ENCODE measurements around the gene ZNF217. TPM values are rescaled to one million over a fixed set of nuclear protein-coding genes. Genes with fewer than 3 reads are reported as not detected.
A peak's percentile ranks its signal among the peaks of the same experiment; 100 is the strongest.

ZNF217 gene
- total and polyA plus RNA-seq, 8 donors = 23.6 to 35.4 (median 26.7) TPM

DNA sequence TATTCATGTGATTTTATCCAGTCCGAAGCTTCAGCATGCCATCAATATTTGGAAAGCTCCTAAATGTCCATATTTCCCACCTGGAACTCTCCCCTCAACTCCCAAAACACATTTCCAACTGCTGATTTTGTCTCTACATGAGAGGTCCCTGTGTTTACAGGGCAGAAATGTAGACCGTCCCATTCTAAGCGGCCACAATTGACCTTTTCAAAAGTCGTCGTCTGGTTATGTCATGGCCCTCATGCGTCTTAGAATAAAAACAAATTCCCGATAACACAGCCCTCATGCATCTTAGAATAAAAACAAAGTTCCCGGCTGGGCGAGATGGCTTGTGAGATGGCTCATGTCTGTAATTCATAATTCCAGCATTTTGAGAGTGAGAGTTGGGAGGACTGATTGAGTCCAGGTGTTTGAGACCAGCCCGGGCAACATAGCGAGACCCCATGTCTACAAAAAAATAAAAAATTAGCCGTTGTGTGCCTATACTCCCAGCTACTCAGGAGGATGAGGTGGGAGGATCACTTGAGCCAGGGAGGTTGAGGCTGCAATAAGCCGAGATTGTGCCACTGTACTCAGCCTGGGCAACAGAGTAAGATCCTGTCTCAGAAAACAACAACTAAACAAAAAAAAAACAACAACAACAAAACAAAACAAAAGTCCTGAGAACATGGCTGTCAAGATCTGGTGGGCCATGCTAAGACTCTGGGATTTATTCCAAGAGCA lies 6.4 kb upstream of the ZNF217 start:
- intact Hi-C loops (cut with DNase I) = no loop called here
- ATAC-seq (no peak), DNase-seq (no peak)

DNA sequence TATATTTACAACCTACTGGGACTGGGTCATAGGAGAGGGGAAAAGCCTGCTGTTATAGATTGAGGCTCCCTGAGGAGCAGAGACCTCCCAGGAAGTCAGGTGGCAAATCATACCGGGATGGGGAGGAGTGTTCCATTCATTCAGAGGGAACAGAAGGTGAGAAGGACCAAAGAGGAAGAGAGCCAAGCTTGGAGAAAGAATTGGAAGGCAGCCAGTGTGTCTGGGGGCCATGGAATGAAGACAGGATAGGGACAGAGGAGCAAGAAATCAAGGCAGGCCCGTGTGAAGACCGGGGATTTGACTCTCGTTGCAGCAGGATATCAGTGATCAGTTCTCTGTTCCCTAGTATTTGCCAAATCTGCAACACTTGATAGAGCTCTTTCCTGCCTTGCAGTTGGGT lies 5.7 kb upstream of the ZNF217 start:
- no peak for DNase-seq
- intact Hi-C loops (cut with DNase I) = no loop called here
- no peak for TF ChIP-seq CTCF (IDR thresholded peaks at IDR 0.05)
- Histone ChIP-seq H3K27me3 (peaks cover 0 to 36% of the 10 kb centered on the region in 2 donors), H3K4me1 (peaks cover 8 to 28% of the 10 kb centered on the region in 2 donors), H3K9me3 (no peaks in the 10 kb centered on the region), H3K36me3 (no peaks in the 10 kb centered on the region), H3K4me3 (no peak overlapping the region), H3K27ac (no peak overlapping the region)
- no peak for ATAC-seq

More for the DNA sequence above, 6.4 kb upstream of the ZNF217 start:
- Histone ChIP-seq H3K27me3 (peaks cover 0 to 37% of the 10 kb centered on the region in 2 donors), H3K36me3 (no peaks in the 10 kb centered on the region), H3K4me3 (no peak overlapping the region), H3K4me1 (peaks cover 8 to 24% of the 10 kb centered on the region in 2 donors), H3K9me3 (no peaks in the 10 kb centered on the region), H3K27ac (no peak overlapping the region)
- no peak for TF ChIP-seq CTCF (IDR thresholded peaks at IDR 0.05)

DNA sequence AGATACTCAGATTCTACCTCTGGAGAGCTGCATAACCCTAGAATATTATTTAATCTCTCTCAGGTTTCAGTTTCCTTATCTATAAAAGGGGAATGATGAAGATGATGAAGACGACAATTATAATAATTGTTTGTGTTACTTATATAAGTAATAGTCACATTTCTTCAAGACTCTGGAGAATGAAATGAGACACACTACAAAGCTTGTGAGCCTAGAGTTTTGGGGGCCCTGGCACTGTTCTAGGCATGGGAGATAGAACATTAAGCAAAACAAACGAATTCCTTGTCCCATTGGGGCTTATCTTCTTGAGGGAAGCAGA lies 5.4 kb upstream of the ZNF217 start:
- Histone ChIP-seq H3K4me1 (peaks cover 8 to 28% of the 10 kb centered on the region in 2 donors), H3K4me3 (no peak overlapping the region), H3K27ac (no peak overlapping the region), H3K27me3 (peaks cover 0 to 32% of the 10 kb centered on the region in 2 donors), H3K36me3 (no peaks in the 10 kb centered on the region), H3K9me3 (no peaks in the 10 kb centered on the region)
- TF ChIP-seq CTCF (IDR thresholded peaks at IDR 0.05) = no peak
- DNase-seq = no peak
- no peak for ATAC-seq
- intact Hi-C loops (cut with DNase I) = no loop called here

GRCh38 chr20:53598140-53599043 lies 4.8 kb upstream of the ZNF217 start:
- Histone ChIP-seq H3K27ac (no peak overlapping the region), H3K36me3 (no peaks in the 10 kb centered on the region), H3K9me3 (no peaks in the 10 kb centered on the region), H3K4me3 (no peak overlapping the region), H3K4me1 (peaks cover 8 to 28% of the 10 kb centered on the region in 2 donors), H3K27me3 (peaks cover 0 to 26% of the 10 kb centered on the region in 2 donors)
- TF ChIP-seq CTCF (IDR thresholded peaks at IDR 0.05) = no peak
- DNase-seq (no peak), ATAC-seq (no peak)
- intact Hi-C loops (cut with DNase I) = no loop called here

DNA sequence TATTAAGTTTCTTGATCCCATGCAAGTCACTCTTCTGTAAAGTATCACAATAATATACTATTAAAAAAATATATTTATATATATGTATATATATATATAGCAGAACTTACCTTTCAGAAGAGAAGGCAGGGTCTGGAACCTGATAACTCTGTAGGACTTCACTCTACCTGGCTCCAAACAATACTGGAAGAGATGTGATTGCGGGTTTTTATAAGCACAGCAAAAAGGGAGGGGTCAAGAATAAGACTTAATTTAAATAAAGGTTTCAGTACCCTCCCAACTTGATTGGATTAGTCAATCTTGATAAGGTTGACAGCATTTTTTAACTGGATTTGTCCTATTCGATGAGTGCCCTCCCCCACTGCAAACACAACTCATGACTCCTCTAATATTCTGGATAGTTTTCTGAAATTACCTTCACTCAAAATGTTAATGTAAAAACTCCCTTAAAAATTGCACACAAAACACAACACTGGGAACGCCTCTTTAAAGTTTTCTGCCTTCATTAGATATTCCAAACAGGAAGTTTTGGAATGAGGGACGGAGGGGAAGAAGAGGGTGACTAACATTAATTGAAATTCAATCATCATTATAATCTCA lies 4.0 kb upstream of the ZNF217 start:
- Histone ChIP-seq H3K36me3 (no peaks in the 10 kb centered on the region), H3K9me3 (no peaks in the 10 kb centered on the region), H3K27me3 (peaks cover 0 to 29% of the 10 kb centered on the region in 2 donors), H3K27ac (peak overlapping the region in 1 of 2 donors; percentile 92), H3K4me3 (no peak overlapping the region), H3K4me1 (peaks cover 8 to 28% of the 10 kb centered on the region in 2 donors)
- no peak for DNase-seq
- no peak for ATAC-seq
- TF ChIP-seq CTCF (IDR thresholded peaks at IDR 0.05) = no peak
- intact Hi-C loops (cut with DNase I) = no loop called here
